CD4-positive, CD25-positive, alpha-beta regulatory T cell (primary cell): Measurements from ENCODE around the gene TANC1. TPM values are rescaled to one million over a fixed set of nuclear protein-coding genes. Genes with fewer than 3 reads are reported as not detected.

Source experiments
- ATAC-seq, 2 donors: fragments of 150-1000 bp; cut with Tn5 transposase; one replicate each; pipeline ENCODE4 v1.10.0; 2021; ENCODE audit warnings: low read depth in 2 of 2, moderate number of reproducible peaks in 2 of 2, moderate library complexity in 1 of 2
- DNase-seq, 3 donors: peaks; one replicate each; pipeline versions ENCODE4 v3.0.0 to v3.0.0-alpha.2; 2012 to 2022; ENCODE audit warnings: mixed read lengths in 1 of 3
- H3K27ac ChIP-seq: one replicate; pipeline ENCODE4 v1.7.0; 2013; ENCODE audit warnings: mild to moderate bottlenecking, low read length; ENCODE audit not compliant: insufficient read depth, poor library complexity, severe bottlenecking
- H3K27me3 ChIP-seq: one replicate; pipeline ENCODE4 v1.7.0; 2013; ENCODE audit warnings: low read length; ENCODE audit not compliant: control insufficient read depth, insufficient read depth
- H3K36me3 ChIP-seq: one replicate; pipeline ENCODE4 v1.7.0; 2013; ENCODE audit warnings: mild to moderate bottlenecking, low read length, moderate library complexity; ENCODE audit not compliant: control insufficient read depth, insufficient read depth
- H3K4me1 ChIP-seq: 2 replicates; pipeline ENCODE4 v1.7.0; 2013; ENCODE audit warnings: mild to moderate bottlenecking, low read length; ENCODE audit not compliant: insufficient read depth, control insufficient read depth, poor library complexity, severe bottlenecking
- H3K4me3 ChIP-seq: one replicate; pipeline ENCODE4 v1.7.0; 2013; ENCODE audit warnings: low read depth, mild to moderate bottlenecking, low read length, moderate library complexity
- H3K9me3 ChIP-seq, 2 experiments: 1 replicate in 1 of 2; 2 replicates in 1 of 2; pipeline ENCODE4 v1.7.0; 2013; ENCODE audit warnings: low read length in 2 of 2, mild to moderate bottlenecking in 1 of 2, moderate library complexity in 1 of 2; ENCODE audit not compliant: control insufficient read depth in 2 of 2
- H3K27ac Mint-ChIP-seq, 3 donors: one replicate each; pipeline ENCODE4 v1.8.0; 2020 to 2022; ENCODE audit warnings: mild to moderate bottlenecking in 3 of 3, mixed read lengths in 3 of 3, moderate library complexity in 2 of 3
- H3K27me3 Mint-ChIP-seq: one replicate; pipeline ENCODE4 v1.8.0; 2022; ENCODE audit warnings: mild to moderate bottlenecking, mixed read lengths
- H3K36me3 Mint-ChIP-seq: one replicate; pipeline ENCODE4 v1.8.0; 2020; ENCODE audit warnings: mixed read lengths
- H3K4me1 Mint-ChIP-seq, 4 donors: one replicate each; pipeline ENCODE4 v1.8.0; 2020 to 2022; ENCODE audit warnings: mixed read lengths in 4 of 4, mild to moderate bottlenecking in 1 of 4
- H3K4me3 Mint-ChIP-seq, 4 donors: one replicate each; pipeline ENCODE4 v1.8.0; 2020 to 2022; ENCODE audit warnings: mild to moderate bottlenecking in 4 of 4, mixed read lengths in 4 of 4, moderate library complexity in 3 of 4
- H3K9me3 Mint-ChIP-seq, 7 donors: one replicate each; pipeline ENCODE4 v1.8.0; 2020 to 2022; ENCODE audit warnings: mixed read lengths in 7 of 7, mild to moderate bottlenecking in 3 of 7, moderate library complexity in 2 of 7
- polyA plus RNA-seq, 4 donors: library from polyadenylated mRNA; unstranded; fragments of 300-500 nt; fragmentation: Illumina TruSeq; gene quantifications; one replicate each; pipeline ENCODE4 v1.2.3, GENCODE V29; 2021
- total RNA-seq: library from RNA; stranded (reverse); gene quantifications from one replicate; pipeline ENCODE4 v1.2.3, GENCODE V29; 2022

Gene TANC1
- total and polyA plus RNA-seq, 5 donors from 2014 or later: 0.06 to 0.07 TPM; not detected in 3

DNA sequence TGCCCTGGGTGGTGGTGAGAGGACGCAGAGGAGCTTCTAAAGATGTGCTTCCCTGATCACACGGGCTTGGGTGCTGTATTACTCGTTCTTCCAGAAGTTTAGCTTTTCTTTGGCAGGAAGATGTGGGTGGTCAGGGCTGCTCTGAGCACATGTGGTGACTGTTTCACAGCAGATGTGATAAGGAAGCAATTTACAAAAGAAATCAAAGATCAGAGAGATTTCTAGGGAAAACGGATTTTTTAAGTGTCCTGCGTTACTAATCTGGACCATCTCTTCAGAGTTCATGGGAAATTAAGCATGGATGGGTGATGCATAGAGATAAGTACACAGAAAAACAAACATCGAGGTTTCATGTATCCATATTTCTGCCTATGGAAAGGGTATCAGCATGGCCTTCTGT lies 218.7 kb downstream of the TANC1 start:
- peaks cover 5% of the 10 kb centered on the region for H3K27me3 Mint-ChIP-seq
- DNase-seq: no peak
- H3K36me3 ChIP-seq: no peaks in the 10 kb centered on the region
- ATAC-seq: no peak
- H3K27ac ChIP-seq: no peak overlapping the region
- H3K9me3 Mint-ChIP-seq: no peaks in the 10 kb centered on the region
- H3K4me3 ChIP-seq: no peak overlapping the region
- no peak overlapping the region for H3K4me3 Mint-ChIP-seq
- H3K36me3 Mint-ChIP-seq: no peaks in the 10 kb centered on the region
- H3K4me1 ChIP-seq: no peaks in the 10 kb centered on the region
- peaks cover 0 to 2% (median 0%) of the 10 kb centered on the region in 4 donors for H3K4me1 Mint-ChIP-seq
- H3K9me3 ChIP-seq: no peaks in the 10 kb centered on the region
- no peak overlapping the region for H3K27ac Mint-ChIP-seq
- H3K27me3 ChIP-seq: no peaks in the 10 kb centered on the region

DNA sequence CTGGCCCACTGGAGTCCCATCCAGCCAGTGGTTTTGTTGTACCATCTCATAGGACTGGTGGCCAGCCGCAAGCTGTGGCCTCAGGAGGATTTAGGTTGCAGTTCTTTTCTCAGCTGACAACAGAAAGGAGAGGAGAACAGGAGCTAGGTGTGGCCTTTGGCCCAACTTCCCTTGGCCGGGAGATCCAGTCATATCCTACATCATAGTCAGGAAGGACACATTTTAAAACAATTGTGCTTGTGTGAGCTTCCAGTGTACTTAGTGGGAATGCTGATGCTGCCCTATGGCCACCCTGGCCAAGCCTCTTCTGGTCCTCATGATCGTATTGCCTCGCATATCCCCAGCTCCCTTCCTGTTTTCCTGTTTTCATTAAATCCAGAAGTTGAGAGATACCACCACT lies 220.0 kb downstream of the TANC1 start:
- H3K36me3 ChIP-seq: no peaks in the 10 kb centered on the region
- H3K27me3 Mint-ChIP-seq: peaks cover 5% of the 10 kb centered on the region
- no peaks in the 10 kb centered on the region for H3K4me1 Mint-ChIP-seq
- H3K36me3 Mint-ChIP-seq: no peaks in the 10 kb centered on the region
- H3K4me3 Mint-ChIP-seq: no peak overlapping the region
- no peak for DNase-seq
- no peaks in the 10 kb centered on the region for H3K9me3 Mint-ChIP-seq
- no peaks in the 10 kb centered on the region for H3K9me3 ChIP-seq
- H3K4me1 ChIP-seq: no peaks in the 10 kb centered on the region
- H3K27ac Mint-ChIP-seq: no peak overlapping the region
- no peak overlapping the region for H3K4me3 ChIP-seq
- no peaks in the 10 kb centered on the region for H3K27me3 ChIP-seq
- no peak for ATAC-seq
- no peak overlapping the region for H3K27ac ChIP-seq

DNA sequence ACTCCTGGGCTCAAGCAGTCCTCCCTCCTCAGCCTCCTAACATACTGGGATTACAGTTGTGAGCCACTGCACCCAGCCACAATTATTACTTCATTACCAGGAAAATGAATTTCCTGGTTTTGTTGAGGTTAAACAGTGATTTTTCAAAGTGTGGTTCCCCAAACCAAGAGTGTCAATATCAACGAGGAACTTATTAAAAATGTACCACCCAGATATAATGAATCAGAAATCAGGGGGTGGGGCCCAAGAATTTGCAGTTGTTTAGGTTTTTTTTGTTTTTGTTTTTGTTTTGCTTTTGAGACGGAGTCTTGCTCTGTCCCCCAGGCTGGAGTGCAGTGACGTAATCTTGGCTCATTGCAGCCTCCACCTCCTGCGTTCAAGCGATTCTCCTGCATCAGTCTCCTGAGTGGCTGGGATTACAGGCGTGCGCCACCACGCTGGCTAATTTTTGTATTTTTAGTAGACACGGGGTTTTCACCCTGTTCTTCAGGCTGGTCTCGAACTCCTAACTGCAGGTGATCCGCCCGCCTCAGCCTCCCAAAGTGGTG lies 224.0 kb downstream of the TANC1 start:
- DNase-seq (no peak), ATAC-seq (no peak)
- Mint-ChIP-seq H3K4me1 (no peaks in the 10 kb centered on the region), H3K9me3 (no peaks in the 10 kb centered on the region), H3K27ac (no peak overlapping the region), H3K4me3 (no peak overlapping the region), H3K36me3 (no peaks in the 10 kb centered on the region), H3K27me3 (peaks cover 5% of the 10 kb centered on the region)
- Histone ChIP-seq H3K4me3 (no peak overlapping the region), H3K27me3 (no peaks in the 10 kb centered on the region), H3K4me1 (no peaks in the 10 kb centered on the region), H3K27ac (no peak overlapping the region), H3K9me3 (no peaks in the 10 kb centered on the region), H3K36me3 (no peaks in the 10 kb centered on the region)

DNA sequence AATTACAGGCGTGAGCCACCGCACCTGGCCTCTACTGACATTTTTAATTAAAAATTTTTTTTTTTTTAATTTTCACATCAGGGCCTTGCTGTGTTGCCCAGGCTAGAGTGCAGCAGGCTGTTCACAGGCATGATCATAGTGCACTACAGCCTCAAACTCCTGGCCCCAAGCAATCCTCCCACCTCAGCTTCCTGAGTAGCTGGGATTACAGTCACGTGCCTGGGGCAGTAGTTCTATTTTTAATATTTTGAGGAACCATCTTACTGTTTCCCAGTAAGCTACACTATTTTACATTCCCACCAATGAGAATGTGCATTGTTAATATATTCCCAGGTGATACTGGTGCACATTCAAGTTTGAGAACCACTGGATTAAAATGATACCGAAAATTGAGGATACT lies 225.4 kb downstream of the TANC1 start:
- ATAC-seq: no peak
- H3K27me3 ChIP-seq: no peaks in the 10 kb centered on the region
- H3K9me3 ChIP-seq: no peaks in the 10 kb centered on the region
- H3K27me3 Mint-ChIP-seq: peaks cover 5% of the 10 kb centered on the region
- no peaks in the 10 kb centered on the region for H3K36me3 ChIP-seq
- no peaks in the 10 kb centered on the region for H3K4me1 ChIP-seq
- no peaks in the 10 kb centered on the region for H3K36me3 Mint-ChIP-seq
- no peak overlapping the region for H3K27ac ChIP-seq
- no peak overlapping the region for H3K4me3 Mint-ChIP-seq
- no peak for DNase-seq
- no peak overlapping the region for H3K4me3 ChIP-seq
- no peaks in the 10 kb centered on the region for H3K4me1 Mint-ChIP-seq
- H3K9me3 Mint-ChIP-seq: no peaks in the 10 kb centered on the region
- no peak overlapping the region for H3K27ac Mint-ChIP-seq

DNA sequence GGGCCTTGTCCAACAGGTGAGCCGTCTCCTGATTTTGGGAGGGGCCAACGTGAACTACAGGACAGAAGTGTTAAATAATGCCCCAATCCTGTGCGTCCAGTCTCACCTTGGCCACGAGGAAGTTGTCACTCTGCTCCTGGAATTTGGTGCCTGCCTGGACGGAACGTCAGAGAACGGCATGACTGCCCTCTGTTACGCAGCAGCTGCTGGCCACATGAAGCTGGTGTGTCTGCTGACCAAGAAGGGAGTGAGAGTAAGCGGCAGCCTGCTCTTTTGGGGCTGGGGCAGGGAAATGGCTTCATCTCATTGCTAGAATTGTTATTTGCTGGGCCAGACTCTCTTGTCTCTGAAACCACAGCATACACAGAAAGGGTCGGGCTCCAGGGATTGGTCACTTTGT lies 225.8 kb downstream of the TANC1 start:
- no peak overlapping the region for H3K27ac ChIP-seq
- Mint-ChIP-seq H3K36me3 (no peaks in the 10 kb centered on the region), H3K4me1 (no peaks in the 10 kb centered on the region), H3K4me3 (no peak overlapping the region), H3K27ac (no peak overlapping the region), H3K27me3 (peaks cover 5% of the 10 kb centered on the region), H3K9me3 (no peaks in the 10 kb centered on the region)
- no peaks in the 10 kb centered on the region for H3K4me1 ChIP-seq
- no peak for DNase-seq
- no peak for ATAC-seq
- H3K27me3 ChIP-seq: no peaks in the 10 kb centered on the region
- no peaks in the 10 kb centered on the region for H3K36me3 ChIP-seq
- no peaks in the 10 kb centered on the region for H3K9me3 ChIP-seq
- H3K4me3 ChIP-seq: no peak overlapping the region

DNA sequence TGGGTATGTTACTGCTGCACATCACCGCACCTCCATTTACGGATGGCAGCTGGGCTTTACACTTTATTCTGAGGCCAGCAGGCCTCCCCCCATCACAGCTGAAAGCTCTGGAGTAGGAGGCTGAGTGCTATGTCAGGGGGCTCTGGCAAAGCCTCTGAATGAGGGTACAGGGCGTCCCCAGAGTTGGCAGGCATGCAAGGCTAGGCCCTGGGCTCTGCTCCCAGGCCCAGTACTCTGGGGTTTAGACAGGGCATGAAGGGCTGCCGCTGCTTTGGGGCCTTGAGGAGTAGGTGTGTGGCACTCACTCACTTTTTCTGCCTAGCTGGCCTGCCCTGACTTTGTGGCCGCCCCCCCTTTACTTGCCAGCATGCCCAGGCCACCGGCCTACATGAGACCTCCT lies 227.3 kb downstream of the TANC1 start:
- no peak for DNase-seq
- H3K4me1 Mint-ChIP-seq: peaks cover 0 to 2% (median 0%) of the 10 kb centered on the region in 4 donors
- H3K27me3 Mint-ChIP-seq: peaks cover 5% of the 10 kb centered on the region
- no peaks in the 10 kb centered on the region for H3K27me3 ChIP-seq
- H3K36me3 ChIP-seq: no peaks in the 10 kb centered on the region
- H3K4me3 Mint-ChIP-seq: no peak overlapping the region
- H3K4me1 ChIP-seq: no peaks in the 10 kb centered on the region
- H3K9me3 Mint-ChIP-seq: no peaks in the 10 kb centered on the region
- no peaks in the 10 kb centered on the region for H3K9me3 ChIP-seq
- ATAC-seq: no peak
- H3K4me3 ChIP-seq: no peak overlapping the region
- no peaks in the 10 kb centered on the region for H3K36me3 Mint-ChIP-seq
- no peak overlapping the region for H3K27ac ChIP-seq
- no peak overlapping the region for H3K27ac Mint-ChIP-seq

DNA sequence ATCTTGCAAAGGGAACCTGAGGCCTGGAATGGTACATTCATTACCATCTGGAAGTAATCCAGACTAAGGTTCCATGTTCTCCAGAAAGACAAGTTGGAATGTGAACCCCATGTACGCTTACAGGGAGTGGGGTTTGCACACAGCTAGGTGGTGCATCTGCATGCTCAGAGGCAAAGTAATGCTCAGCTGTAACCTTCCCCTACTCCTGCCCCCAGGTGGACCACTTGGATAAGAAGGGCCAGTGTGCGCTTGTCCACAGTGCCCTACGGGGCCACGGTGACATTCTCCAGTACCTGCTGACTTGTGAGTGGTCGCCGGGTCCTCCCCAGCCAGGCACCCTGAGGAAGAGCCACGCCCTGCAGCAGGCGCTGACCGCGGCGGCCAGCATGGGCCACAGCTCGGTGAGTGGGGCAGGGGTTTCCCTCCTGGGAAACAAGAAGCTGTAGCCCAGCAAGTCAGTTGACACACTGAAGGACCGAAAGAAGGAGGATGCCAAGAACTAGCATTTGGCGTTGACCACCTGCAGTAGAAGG lies 228.0 kb downstream of the TANC1 start:
- H3K9me3 Mint-ChIP-seq: no peaks in the 10 kb centered on the region
- no peaks in the 10 kb centered on the region for H3K36me3 ChIP-seq
- H3K4me1 ChIP-seq: no peaks in the 10 kb centered on the region
- H3K27me3 Mint-ChIP-seq: peaks cover 4% of the 10 kb centered on the region
- no peak overlapping the region for H3K4me3 ChIP-seq
- DNase-seq: no peak
- H3K4me1 Mint-ChIP-seq: peaks cover 0 to 5% (median 0%) of the 10 kb centered on the region in 4 donors
- H3K4me3 Mint-ChIP-seq: no peak overlapping the region
- no peaks in the 10 kb centered on the region for H3K9me3 ChIP-seq
- H3K27me3 ChIP-seq: no peaks in the 10 kb centered on the region
- ATAC-seq: no peak
- H3K27ac Mint-ChIP-seq: no peak overlapping the region
- H3K27ac ChIP-seq: no peak overlapping the region
- no peaks in the 10 kb centered on the region for H3K36me3 Mint-ChIP-seq

DNA sequence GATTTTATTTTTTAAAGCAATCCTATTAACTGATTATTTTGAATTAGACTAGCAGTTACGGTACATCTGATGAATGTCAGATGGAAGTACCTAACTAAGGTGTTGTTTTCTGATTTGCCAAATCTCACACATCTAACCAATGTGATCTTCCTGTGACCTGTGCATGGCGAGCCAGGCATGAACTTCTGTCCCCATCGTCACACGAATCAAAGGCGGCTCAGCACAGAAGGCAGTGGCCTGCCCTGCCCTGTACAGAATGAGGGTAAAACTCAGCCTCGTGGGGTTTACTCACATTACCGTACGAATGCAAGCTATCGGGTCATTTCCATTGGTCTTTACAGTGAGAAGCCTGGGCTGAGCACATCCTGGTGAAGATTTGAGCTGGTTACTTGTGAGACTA lies 230.8 kb downstream of the TANC1 start:
- no peak overlapping the region for H3K27ac ChIP-seq
- Mint-ChIP-seq H3K27me3 (peaks cover 4% of the 10 kb centered on the region), H3K36me3 (no peaks in the 10 kb centered on the region), H3K27ac (no peak overlapping the region), H3K4me3 (no peak overlapping the region), H3K9me3 (no peaks in the 10 kb centered on the region), H3K4me1 (peaks cover 0 to 5% (median 0%) of the 10 kb centered on the region in 4 donors)
- H3K27me3 ChIP-seq: no peaks in the 10 kb centered on the region
- H3K4me1 ChIP-seq: no peaks in the 10 kb centered on the region
- no peaks in the 10 kb centered on the region for H3K36me3 ChIP-seq
- ATAC-seq: no peak
- H3K4me3 ChIP-seq: no peak overlapping the region
- H3K9me3 ChIP-seq: no peaks in the 10 kb centered on the region
- DNase-seq: no peak
